ENCODE data around the gene E4F1.
A peak's percentile ranks its signal among the peaks of the same experiment; 100 is the strongest.

E4F1 gene

DNA sequence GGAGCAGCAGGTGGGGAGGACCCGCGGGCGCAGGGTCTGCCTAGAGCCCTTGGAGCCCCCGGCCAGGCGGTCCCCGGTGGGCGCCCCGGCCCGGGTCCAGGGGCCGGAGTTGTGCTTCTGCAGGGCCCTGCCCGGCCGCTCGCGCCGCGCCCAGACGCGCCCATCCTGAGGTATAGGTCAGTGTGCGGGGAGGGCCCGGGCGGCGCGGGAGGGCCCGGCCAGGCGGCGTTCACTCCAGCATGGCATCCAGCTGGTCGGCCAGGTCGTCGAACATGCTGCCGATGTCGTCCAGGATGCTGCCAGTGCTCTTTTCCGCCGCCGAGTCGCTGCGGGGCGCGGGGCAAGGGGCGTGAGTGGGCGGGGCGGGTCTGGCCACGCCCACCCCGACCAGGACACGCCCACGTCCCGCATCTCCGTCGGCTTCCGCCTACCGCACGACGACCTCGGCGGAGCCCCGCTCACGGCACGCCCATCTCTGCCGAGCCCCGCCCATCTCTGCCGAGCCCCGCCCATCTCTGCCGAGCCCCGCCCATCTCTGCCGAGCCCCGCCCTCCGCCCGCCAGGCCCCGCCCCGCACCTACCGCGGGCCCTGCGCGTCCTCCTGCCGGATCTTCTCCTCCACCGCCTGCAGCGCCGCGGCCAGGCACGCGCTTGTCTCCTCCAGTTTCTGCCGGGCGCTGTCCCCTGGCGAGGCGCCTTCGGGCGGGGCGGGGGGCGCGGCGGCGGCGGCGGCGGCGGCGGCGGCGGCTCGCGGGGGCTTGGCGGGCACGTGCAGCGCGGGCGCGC lies 44.9 kb upstream of the E4F1 start:
- Histone ChIP-seq H3K4me3 (ENCODE audit: insufficient read depth in 1 of 2, low read depth in 1 of 2, low read length in 2 of 2) (no peak overlapping the region), H2BK120ac (ENCODE audit: low read depth, low read length) (no peak overlapping the region), H3K4me1 (ENCODE audit: control insufficient read depth, insufficient read depth, low read depth, low read length) (peaks cover 1% of the 10 kb centered on the region), H3K4ac (ENCODE audit: low read depth in 1 of 2, low read length in 2 of 2) (no peak overlapping the region), H3K36me3 (ENCODE audit: control insufficient read depth in 1 of 2, insufficient read depth in 2 of 2, low read depth in 1 of 2, low read length in 2 of 2) (peaks cover 41 to 85% of the 10 kb centered on the region in 2 experiments), H3K27me3 (ENCODE audit: control insufficient read depth in 1 of 2, insufficient read depth in 1 of 2, low read length in 2 of 2) (no peaks in the 10 kb centered on the region), H3K9me3 (ENCODE audit: control insufficient read depth, low read length) (no peaks in the 10 kb centered on the region), H3K79me1 (replicated peaks; ENCODE audit: low read length, poor library complexity, severe bottlenecking) (peaks cover 12% of the 10 kb centered on the region), H3K18ac (ENCODE audit: low read depth in 1 of 2, low read length in 2 of 2) (no peak overlapping the region), H2BK12ac (ENCODE audit: low read length in 2 of 2) (no peak overlapping the region), H2BK5ac (ENCODE audit: low read depth, low read length, poor library complexity, severe bottlenecking) (no peak overlapping the region), H3K27ac (ENCODE audit: low read length, poor library complexity, severe bottlenecking) (no peak overlapping the region), H3K9ac (ENCODE audit: low read length) (no peak overlapping the region), H3K14ac (ENCODE audit: low read length in 2 of 2) (no peak overlapping the region), H4K8ac (ENCODE audit: low read length) (no peak overlapping the region), H2AK5ac (ENCODE audit: low read length, severe bottlenecking) (no peak overlapping the region), H3K23ac (ENCODE audit: low read length in 2 of 2) (no peak overlapping the region), H3K4me2 (ENCODE audit: low read length, poor library complexity, severe bottlenecking) (no peak overlapping the region), H2AFZ (ENCODE audit: low read depth, low read length) (no peak overlapping the region), H4K91ac (ENCODE audit: low read length) (peak overlapping the region; percentile 30), H2BK15ac (ENCODE audit: low read depth, poor library complexity, severe bottlenecking) (no peak overlapping the region)
- WGBS = 52% methylated on average over 39 of the region's 106 CpGs
- no peak for DNase-seq

DNA sequence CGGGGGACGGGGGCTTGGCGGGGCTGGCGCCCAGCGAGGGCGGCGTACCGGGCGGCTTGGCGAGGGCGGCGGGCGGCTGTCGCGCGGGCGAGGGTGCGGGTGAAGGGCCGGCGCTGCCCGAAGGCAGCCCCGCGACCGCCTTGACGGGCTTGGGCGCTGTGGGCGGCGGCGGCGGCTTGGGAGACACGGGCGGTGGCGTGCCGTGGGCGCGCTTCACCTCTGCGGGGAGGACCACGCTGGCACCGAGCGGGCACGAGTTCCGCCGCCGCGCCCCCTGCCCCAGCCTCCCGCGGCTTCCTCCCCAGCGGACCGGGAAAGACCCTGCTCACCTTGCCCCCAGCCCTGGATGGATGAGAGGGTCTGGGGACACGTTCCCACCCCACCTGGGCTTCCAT lies 44.3 kb upstream of the E4F1 start:
- no peak overlapping the region for H2AFZ ChIP-seq (ENCODE audit: low read depth, low read length)
- no peak overlapping the region for H2BK12ac ChIP-seq (ENCODE audit: low read length in 2 of 2)
- H4K8ac ChIP-seq (ENCODE audit: low read length) = no peak overlapping the region
- H3K23ac ChIP-seq (ENCODE audit: low read length in 2 of 2) = no peak overlapping the region
- H2BK15ac ChIP-seq (ENCODE audit: low read depth, poor library complexity, severe bottlenecking) = no peak overlapping the region
- no peak overlapping the region for H4K91ac ChIP-seq (ENCODE audit: low read length)
- no peak overlapping the region for H3K4me3 ChIP-seq (ENCODE audit: insufficient read depth in 1 of 2, low read depth in 1 of 2, low read length in 2 of 2)
- H3K14ac ChIP-seq (ENCODE audit: low read length in 2 of 2) = no peak overlapping the region
- no peak overlapping the region for H3K4ac ChIP-seq (ENCODE audit: low read depth in 1 of 2, low read length in 2 of 2)
- H3K18ac ChIP-seq (ENCODE audit: low read depth in 1 of 2, low read length in 2 of 2) = no peak overlapping the region
- no peak overlapping the region for H3K9ac ChIP-seq (ENCODE audit: low read length)
- H2AK5ac ChIP-seq (ENCODE audit: low read length, severe bottlenecking) = no peak overlapping the region
- H3K4me2 ChIP-seq (ENCODE audit: low read length, poor library complexity, severe bottlenecking) = no peak overlapping the region
- H2BK120ac ChIP-seq (ENCODE audit: low read depth, low read length) = no peak overlapping the region
- H2BK5ac ChIP-seq (ENCODE audit: low read depth, low read length, poor library complexity, severe bottlenecking) = no peak overlapping the region
- H3K27ac ChIP-seq (ENCODE audit: low read length, poor library complexity, severe bottlenecking) = no peak overlapping the region
- 72% methylated on average over 22 of the region's 50 CpGs for WGBS
- H3K36me3 ChIP-seq (ENCODE audit: control insufficient read depth in 1 of 2, insufficient read depth in 2 of 2, low read depth in 1 of 2, low read length in 2 of 2) = peaks cover 36 to 80% of the 10 kb centered on the region in 2 experiments
- peaks cover 0 to under 1% of the 10 kb centered on the region in 2 experiments for H3K27me3 ChIP-seq (ENCODE audit: control insufficient read depth in 1 of 2, insufficient read depth in 1 of 2, low read length in 2 of 2)
- peaks cover 6% of the 10 kb centered on the region for H3K4me1 ChIP-seq (ENCODE audit: control insufficient read depth, insufficient read depth, low read depth, low read length)
- no peaks in the 10 kb centered on the region for H3K9me3 ChIP-seq (ENCODE audit: control insufficient read depth, low read length)
- no peak for DNase-seq
- peaks cover 12% of the 10 kb centered on the region for H3K79me1 ChIP-seq (replicated peaks; ENCODE audit: low read length, poor library complexity, severe bottlenecking)

DNA sequence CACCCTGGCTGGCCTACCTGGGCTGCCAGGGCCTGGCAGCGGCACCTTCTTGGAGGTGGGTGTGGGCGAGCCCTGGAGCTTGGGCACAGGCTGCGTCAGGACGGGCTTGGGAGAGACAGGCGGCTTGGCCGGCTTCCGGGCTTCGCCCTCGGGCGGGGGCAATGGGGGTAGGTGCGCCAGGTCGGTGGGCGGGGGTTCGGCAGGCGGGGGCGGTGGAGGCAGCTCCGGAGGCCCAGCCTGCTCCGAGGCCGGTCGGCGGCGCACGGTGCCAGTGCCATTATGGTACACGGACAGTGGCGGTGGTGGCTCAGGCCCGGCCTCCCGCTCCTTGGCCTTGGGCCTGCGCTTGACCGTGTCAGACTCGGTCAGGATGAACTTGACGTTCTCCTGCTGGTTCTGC lies 43.8 kb upstream of the E4F1 start:
- no peak for DNase-seq
- WGBS = 98% methylated on average over 30 of the region's 31 CpGs

DNA sequence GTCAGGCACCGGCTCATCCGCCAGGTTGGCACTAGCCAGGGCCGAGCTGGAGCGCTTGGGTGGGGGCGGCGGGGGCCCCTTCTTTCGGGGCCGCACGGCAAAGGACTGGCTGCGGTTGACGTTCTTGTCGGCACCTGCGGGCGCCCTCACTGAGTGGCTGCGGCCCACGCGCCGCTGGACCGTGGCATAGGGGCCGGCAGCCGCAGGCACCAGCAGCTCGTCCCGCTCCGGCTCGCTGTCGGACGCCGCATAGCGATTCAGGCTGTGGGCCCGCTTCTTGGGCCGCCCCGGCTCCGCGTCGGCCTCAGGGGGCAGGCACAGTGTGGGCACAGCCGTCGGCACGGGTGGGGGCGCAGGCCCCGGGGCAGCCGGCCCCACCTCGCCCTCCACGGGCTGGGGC lies 42.9 kb upstream of the E4F1 start:
- Histone ChIP-seq H3K4me1 (ENCODE audit: control insufficient read depth, insufficient read depth, low read depth, low read length) (peaks cover 9% of the 10 kb centered on the region), H3K36me3 (ENCODE audit: control insufficient read depth in 1 of 2, insufficient read depth in 2 of 2, low read depth in 1 of 2, low read length in 2 of 2) (peaks cover 22 to 66% of the 10 kb centered on the region in 2 experiments), H3K4me2 (ENCODE audit: low read length, poor library complexity, severe bottlenecking) (no peak overlapping the region), H4K8ac (ENCODE audit: low read length) (no peak overlapping the region), H3K9me3 (ENCODE audit: control insufficient read depth, low read length) (no peaks in the 10 kb centered on the region), H3K14ac (ENCODE audit: low read length in 2 of 2) (no peak overlapping the region), H3K4ac (ENCODE audit: low read depth in 1 of 2, low read length in 2 of 2) (no peak overlapping the region), H2BK15ac (ENCODE audit: low read depth, poor library complexity, severe bottlenecking) (no peak overlapping the region), H2AK5ac (ENCODE audit: low read length, severe bottlenecking) (no peak overlapping the region), H2BK120ac (ENCODE audit: low read depth, low read length) (no peak overlapping the region), H2AFZ (ENCODE audit: low read depth, low read length) (no peak overlapping the region), H2BK5ac (ENCODE audit: low read depth, low read length, poor library complexity, severe bottlenecking) (no peak overlapping the region), H3K79me1 (replicated peaks; ENCODE audit: low read length, poor library complexity, severe bottlenecking) (peaks cover 7% of the 10 kb centered on the region), H3K23ac (ENCODE audit: low read length in 2 of 2) (no peak overlapping the region), H3K18ac (ENCODE audit: low read depth in 1 of 2, low read length in 2 of 2) (no peak overlapping the region), H3K27me3 (ENCODE audit: control insufficient read depth in 1 of 2, insufficient read depth in 1 of 2, low read length in 2 of 2) (peaks cover 0 to 11% of the 10 kb centered on the region in 2 experiments), H2BK12ac (ENCODE audit: low read length in 2 of 2) (no peak overlapping the region), H3K27ac (ENCODE audit: low read length, poor library complexity, severe bottlenecking) (no peak overlapping the region), H3K9ac (ENCODE audit: low read length) (no peak overlapping the region), H4K91ac (ENCODE audit: low read length) (no peak overlapping the region), H3K4me3 (ENCODE audit: insufficient read depth in 1 of 2, low read depth in 1 of 2, low read length in 2 of 2) (no peak overlapping the region)
- WGBS = 96% methylated on average over 43 of the region's 43 CpGs
- DNase-seq = no peak

More for the DNA sequence above, 43.8 kb upstream of the E4F1 start:
- Histone ChIP-seq H4K91ac (ENCODE audit: low read length) (no peak overlapping the region), H3K79me1 (replicated peaks; ENCODE audit: low read length, poor library complexity, severe bottlenecking) (peaks cover 11% of the 10 kb centered on the region), H2BK5ac (ENCODE audit: low read depth, low read length, poor library complexity, severe bottlenecking) (no peak overlapping the region), H3K4me2 (ENCODE audit: low read length, poor library complexity, severe bottlenecking) (no peak overlapping the region), H3K27ac (ENCODE audit: low read length, poor library complexity, severe bottlenecking) (no peak overlapping the region), H3K4me3 (ENCODE audit: insufficient read depth in 1 of 2, low read depth in 1 of 2, low read length in 2 of 2) (no peak overlapping the region), H3K9me3 (ENCODE audit: control insufficient read depth, low read length) (no peaks in the 10 kb centered on the region), H3K14ac (ENCODE audit: low read length in 2 of 2) (no peak overlapping the region), H2AK5ac (ENCODE audit: low read length, severe bottlenecking) (no peak overlapping the region), H3K4ac (ENCODE audit: low read depth in 1 of 2, low read length in 2 of 2) (no peak overlapping the region), H3K36me3 (ENCODE audit: control insufficient read depth in 1 of 2, insufficient read depth in 2 of 2, low read depth in 1 of 2, low read length in 2 of 2) (peaks cover 31 to 75% of the 10 kb centered on the region in 2 experiments), H3K4me1 (ENCODE audit: control insufficient read depth, insufficient read depth, low read depth, low read length) (peaks cover 9% of the 10 kb centered on the region), H2BK12ac (ENCODE audit: low read length in 2 of 2) (no peak overlapping the region), H3K23ac (ENCODE audit: low read length in 2 of 2) (no peak overlapping the region), H3K9ac (ENCODE audit: low read length) (no peak overlapping the region), H3K18ac (ENCODE audit: low read depth in 1 of 2, low read length in 2 of 2) (no peak overlapping the region), H2AFZ (ENCODE audit: low read depth, low read length) (no peak overlapping the region), H4K8ac (ENCODE audit: low read length) (no peak overlapping the region), H3K27me3 (ENCODE audit: control insufficient read depth in 1 of 2, insufficient read depth in 1 of 2, low read length in 2 of 2) (peaks cover 0 to 5% of the 10 kb centered on the region in 2 experiments), H2BK15ac (ENCODE audit: low read depth, poor library complexity, severe bottlenecking) (no peak overlapping the region), H2BK120ac (ENCODE audit: low read depth, low read length) (no peak overlapping the region)
